Gastroesophageal sphincter (tissue), 3 donors: ENCODE results near the gene HOXA7.

Experiments
- CTCF ChIP-seq, 4 experiments: fragments of 200-600 bp in 2 of 4; fragments of 450-650 bp in 2 of 4; sonication (generic) in 1 of 4; IDR thresholded peaks; one replicate each; pipeline ENCODE4 v1.5.1; 2017 to 2019; ENCODE audit warnings: antibody characterized with exemption in 4 of 4, mild to moderate bottlenecking in 2 of 4, moderate library complexity in 2 of 4
- EP300 ChIP-seq: sonication (generic); formaldehyde crosslinking; IDR thresholded peaks from one replicate; pipeline ENCODE4 v1.6.1; 2017; ENCODE audit warnings: antibody characterized with exemption, mild to moderate bottlenecking
- POLR2A ChIP-seq, 2 donors: fragments of 450-650 bp; IDR thresholded peaks; one replicate each; pipeline ENCODE4 v1.6.1; 2017; ENCODE audit warnings: antibody characterized with exemption in 2 of 2, mild to moderate bottlenecking in 2 of 2, moderate library complexity in 1 of 2

DNA sequence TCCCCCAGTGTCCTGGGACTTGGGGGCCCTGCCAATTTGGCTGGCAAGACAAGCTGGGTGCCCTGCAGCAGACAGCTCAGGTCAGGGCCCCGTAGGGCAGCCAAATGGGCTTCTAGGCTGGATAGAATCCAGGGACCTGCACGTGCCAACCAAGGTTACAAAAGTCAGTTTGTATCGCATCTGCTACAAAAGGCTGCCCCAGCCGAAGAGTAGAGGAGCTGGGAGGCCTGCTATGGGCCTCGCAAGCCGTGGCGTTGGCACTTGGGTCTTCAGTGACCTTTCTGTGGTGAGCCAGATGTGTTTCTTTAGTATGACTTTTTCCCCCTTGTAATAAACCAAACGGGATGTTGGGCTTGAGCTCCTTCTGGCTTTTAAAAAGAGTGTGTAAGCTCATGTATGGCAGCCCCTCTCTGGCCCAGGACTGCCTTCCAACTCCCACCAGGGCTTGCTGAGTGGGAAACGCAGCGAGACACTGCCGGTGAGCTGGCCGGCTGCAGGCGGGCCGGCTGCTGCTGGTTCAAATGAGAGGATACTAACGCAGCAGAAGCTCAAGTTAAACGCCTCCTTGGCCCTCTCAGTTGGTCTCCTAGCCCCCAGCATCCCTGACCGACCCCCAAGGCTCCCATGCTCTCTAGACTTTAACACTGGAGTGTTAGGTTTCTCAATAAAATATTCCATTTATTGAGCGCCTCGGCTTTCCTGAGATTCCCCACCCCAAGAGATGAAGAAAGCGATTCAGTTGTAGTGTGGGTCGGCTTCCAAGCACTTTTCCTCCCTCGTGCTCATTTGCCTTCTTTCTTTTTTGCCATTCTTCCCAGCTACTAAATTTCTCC, 20.7 kb upstream of the HOXA7 start:
- TF ChIP-seq CTCF (IDR thresholded peaks at IDR 0.05), result no peak
- no peak for TF ChIP-seq EP300
- TF ChIP-seq POLR2A (IDR thresholded peaks at IDR 0.05), result no peak
